AG09319 (cell line): ENCODE data around the gene REEP3.

Source experiments
- DNase-seq: peaks from one replicate; pipeline ENCODE4 v3.0.0-alpha.2; 2010; ENCODE audit warnings: low read depth; ENCODE audit errors: extremely low read depth
- TF ChIP-seq, protein P1 (sequence below): IDR thresholded peaks from 2 replicates; pipeline ENCODE4 v1.5.1; 2011; ENCODE audit warnings: low read depth, mild to moderate bottlenecking, inconsistent platforms, low read length, moderate library complexity

The REEP3 gene

DNA sequence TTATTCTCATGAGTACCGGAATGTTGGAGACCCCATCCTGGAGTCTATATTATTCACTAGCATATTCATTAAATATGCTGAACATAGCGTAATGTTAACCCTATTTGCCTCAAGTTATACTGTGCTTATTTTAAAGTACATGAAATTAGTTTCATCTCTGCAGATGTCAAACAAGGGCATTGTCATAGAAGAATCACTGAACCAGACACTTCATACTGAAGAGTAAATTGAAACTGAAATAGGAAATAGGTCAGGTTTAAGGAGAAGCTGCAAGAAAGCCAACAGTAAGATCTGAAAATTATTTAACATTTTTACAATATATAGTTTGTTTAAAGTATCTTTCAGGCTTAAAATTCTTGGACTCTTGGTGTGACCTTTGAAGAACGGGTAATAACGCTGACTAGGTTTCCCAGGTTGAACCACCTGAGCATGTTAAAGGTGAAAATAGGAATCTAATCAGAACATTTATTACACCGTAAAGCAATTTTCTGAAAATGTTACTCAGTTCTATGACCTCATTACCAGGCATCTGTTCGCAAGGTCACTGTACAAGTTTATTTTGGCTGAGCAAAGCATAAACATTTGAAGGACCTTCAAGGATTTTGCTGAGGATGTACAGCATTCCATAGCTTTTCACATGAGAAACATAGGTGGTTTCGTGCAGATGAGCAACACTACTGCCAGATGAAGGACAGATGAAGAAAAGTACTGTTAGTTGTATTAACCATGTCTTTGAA is 82.7 kb downstream of the REEP3 start:
- no peak for DNase-seq
- TF ChIP-seq, protein P1, sequence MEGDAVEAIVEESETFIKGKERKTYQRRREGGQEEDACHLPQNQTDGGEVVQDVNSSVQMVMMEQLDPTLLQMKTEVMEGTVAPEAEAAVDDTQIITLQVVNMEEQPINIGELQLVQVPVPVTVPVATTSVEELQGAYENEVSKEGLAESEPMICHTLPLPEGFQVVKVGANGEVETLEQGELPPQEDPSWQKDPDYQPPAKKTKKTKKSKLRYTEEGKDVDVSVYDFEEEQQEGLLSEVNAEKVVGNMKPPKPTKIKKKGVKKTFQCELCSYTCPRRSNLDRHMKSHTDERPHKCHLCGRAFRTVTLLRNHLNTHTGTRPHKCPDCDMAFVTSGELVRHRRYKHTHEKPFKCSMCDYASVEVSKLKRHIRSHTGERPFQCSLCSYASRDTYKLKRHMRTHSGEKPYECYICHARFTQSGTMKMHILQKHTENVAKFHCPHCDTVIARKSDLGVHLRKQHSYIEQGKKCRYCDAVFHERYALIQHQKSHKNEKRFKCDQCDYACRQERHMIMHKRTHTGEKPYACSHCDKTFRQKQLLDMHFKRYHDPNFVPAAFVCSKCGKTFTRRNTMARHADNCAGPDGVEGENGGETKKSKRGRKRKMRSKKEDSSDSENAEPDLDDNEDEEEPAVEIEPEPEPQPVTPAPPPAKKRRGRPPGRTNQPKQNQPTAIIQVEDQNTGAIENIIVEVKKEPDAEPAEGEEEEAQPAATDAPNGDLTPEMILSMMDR: no peak

DNA sequence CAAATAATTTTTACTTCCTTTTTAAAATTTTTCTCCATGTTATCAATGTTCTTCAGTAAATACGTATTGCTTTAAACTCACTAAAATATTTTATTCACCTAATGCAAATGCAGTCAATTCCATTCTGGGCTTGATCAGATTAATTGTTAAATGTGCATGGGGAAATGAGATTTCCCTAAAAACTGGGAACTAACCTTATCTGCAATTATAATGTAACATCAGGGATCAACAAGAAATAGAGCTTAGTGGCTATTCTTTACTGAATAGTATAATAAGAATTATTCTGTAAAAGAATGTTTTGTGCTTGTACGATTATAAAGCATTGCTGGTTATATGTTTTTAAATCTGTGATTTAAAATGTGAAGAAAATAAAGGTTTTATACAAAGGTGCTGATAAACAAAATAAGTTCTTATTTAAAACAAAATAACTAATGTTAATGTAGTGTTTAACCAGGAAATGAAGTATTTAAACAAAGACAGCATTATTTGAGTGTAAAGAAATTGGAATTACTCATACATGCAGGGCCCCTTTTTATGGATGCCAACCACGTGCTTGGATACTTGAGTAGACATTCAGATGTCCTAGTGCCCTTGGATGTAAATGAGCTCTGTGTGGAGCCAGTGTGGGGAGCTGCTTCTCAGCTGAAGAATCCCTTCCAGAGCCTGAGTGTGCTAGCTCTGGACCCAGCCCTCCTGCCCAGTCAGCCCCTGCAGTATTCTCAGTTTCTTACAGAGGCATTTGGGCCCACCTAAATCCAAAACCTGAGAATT is 84.2 kb downstream of the REEP3 start:
- TF ChIP-seq, protein P1: no peak
- no peak for DNase-seq

DNA sequence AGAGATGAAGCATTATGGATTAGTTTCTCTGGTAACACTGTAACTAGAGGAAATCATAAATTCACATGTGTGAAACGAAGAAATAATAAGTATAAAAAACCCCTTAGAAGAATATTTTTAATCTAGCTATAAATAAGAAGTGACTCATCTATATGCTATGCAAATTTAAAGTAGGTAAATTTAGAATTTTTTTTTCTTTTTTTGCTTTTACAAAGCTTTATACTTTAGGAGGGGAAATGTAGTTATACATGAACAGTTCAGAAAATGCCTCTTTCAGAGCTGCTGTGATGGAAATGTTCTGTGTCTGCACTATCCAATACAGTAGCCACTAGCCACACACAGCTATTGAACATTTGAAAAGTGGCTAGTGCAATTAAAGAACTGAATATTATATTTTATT is 87.3 kb downstream of the REEP3 start:
- TF ChIP-seq, protein P1: no peak
- DNase-seq: no peak

DNA sequence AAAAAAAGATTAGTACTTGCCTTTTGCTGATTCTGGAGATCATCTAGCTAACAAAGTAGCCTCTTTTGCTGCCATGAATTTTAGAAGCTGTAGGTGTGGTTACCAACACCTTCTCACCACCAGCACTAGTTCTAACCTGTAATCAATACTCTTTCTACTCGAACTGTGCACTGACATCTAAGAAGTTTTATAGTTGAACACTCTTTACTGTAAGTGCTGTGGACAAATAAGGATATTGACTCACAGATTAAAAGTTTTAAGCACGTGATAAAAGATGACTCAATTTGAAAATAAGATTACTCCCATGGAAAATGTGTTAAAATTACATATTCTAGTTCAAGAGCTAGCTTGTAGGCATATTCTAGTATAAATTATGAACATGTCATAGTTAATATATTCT is 89.9 kb downstream of the REEP3 start:
- DNase-seq: no peak
- TF ChIP-seq, protein P1: no peak

DNA sequence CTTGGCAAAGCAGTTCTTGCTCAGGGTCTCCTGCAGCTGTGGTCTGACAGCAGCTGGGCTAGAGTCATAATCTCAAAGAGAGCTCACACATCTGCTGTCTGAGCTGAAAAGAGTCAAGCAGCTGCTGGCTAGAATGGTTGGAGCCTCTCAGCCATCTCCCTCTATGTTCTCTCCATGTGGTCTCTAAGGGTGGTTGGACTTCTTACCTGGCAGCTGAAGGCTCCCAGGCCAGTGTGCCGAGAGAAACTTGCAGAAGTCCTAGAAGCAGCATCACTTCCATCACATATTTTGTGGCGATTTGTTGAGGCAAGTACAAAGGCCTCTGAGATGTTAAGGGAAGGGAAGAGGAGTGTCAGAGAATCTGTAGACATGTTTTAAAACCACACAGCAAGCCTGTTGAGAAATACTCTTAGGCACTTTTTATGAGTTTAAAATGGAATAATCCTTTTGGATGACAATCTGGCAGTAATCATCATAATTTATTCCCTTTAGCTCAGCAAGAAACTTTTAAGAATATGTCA is 93.2 kb downstream of the REEP3 start:
- TF ChIP-seq, protein P1: no peak
- DNase-seq: no peak

DNA sequence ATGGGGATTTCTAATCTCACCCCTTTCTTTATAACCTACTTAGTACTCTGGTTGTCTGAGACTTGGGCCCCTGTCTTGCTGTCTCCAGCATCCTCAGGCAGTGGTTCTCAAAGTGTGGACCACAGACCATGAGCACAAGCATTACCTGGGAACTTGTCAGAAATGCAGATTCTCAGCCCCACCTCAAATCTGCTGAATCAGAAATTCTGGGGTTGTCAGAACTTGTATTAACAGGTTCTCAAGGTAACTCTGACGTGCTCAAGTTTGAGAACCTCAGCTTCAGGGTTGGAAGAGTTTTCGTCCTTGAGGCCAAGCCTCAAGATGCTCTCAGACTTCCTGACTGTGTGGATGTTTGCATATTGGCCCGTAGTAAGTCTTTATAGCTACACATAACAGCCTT is 97.4 kb downstream of the REEP3 start:
- no peak for DNase-seq
- TF ChIP-seq, protein P1: no peak

DNA sequence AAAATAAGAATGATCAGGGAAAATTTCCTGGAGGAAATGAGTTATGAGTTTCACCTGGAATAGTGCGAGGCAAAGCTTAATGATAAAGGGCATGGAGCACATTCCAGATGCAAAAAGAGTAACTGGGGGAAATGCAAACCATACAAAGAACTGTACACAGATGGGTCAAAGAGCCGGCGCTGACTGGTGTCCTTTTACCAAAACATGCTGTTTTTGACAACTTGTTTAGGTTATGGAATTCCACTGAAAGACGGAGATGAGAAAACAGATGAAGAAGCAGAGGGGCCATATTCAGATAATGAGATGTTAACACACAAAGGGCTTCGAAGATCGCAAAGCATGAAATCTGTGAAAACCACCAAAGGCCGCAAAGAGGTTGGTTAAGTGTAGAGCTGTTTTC is 98.2 kb downstream of the REEP3 start:
- DNase-seq: no peak
- TF ChIP-seq, protein P1: no peak
